A549 treated with Hydrocortisone at 1 μM for 4 hours (cell line): Measurements from ENCODE around the gene ILKAP. TPM values are rescaled to one million over a fixed set of nuclear protein-coding genes. Genes with fewer than 3 reads are reported as not detected.

ENCODE experiments used
- total RNA-seq: library from RNA; stranded (reverse); fragments of 200-300 nt; extraction: Qiagen RNA extraction; gene quantifications from 5 replicates; pipeline ENCODE4 v1.2.3, GENCODE V29; 2022

The ILKAP gene, protein sequence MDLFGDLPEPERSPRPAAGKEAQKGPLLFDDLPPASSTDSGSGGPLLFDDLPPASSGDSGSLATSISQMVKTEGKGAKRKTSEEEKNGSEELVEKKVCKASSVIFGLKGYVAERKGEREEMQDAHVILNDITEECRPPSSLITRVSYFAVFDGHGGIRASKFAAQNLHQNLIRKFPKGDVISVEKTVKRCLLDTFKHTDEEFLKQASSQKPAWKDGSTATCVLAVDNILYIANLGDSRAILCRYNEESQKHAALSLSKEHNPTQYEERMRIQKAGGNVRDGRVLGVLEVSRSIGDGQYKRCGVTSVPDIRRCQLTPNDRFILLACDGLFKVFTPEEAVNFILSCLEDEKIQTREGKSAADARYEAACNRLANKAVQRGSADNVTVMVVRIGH
- 37.9 to 43.8 TPM (median 39.6 TPM) in 5 replicates for total RNA-seq

DNA sequence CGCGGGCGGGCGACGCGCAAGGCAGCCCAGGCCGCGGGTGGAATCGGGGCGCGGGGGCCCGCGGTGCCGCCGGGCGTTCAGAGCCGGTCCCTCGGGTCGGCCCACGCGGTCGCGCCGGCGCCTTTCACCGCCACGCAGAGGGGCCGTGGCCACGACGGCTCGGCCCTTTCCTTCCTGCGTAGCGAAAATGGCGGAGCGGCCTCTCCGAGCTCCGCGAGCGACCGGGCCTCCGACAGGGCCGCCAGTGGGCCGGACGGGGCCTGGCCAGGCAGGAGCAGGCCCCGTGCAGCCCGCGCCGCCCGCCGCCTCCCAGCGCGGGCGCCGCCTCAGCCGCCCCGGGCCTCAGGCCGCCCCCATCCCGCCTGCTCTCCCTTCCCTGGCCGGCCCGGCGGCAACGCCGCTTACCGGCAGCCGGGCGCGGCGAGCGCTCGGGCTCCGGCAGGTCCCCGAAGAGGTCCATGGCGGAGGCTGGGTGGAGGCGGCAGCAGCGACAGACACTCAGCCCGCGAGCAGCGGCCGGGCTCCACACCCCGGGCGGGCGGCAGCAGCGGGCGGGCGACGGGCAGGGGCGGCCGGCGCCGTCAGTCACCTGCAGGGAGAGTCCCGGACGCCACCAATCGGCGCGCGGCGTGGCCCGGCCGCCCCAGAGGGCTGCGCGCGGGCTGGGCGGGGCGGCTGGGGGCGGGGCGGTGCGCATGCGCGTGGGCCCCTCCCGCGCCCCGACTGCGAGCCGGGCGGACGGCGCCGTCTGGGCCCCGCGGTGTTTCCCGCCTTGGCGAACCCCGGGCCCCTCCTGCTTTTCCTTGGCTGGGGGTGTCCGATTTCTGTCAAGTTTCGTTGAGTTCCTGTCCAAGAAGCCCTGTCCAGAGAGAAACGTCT, at the start of gene ILKAP:
TSS of gene ILKAP (minus strand) at position 602 of the 879 bp plus-strand sequence. CDS start at position 460, 142 bp downstream.

DNA sequence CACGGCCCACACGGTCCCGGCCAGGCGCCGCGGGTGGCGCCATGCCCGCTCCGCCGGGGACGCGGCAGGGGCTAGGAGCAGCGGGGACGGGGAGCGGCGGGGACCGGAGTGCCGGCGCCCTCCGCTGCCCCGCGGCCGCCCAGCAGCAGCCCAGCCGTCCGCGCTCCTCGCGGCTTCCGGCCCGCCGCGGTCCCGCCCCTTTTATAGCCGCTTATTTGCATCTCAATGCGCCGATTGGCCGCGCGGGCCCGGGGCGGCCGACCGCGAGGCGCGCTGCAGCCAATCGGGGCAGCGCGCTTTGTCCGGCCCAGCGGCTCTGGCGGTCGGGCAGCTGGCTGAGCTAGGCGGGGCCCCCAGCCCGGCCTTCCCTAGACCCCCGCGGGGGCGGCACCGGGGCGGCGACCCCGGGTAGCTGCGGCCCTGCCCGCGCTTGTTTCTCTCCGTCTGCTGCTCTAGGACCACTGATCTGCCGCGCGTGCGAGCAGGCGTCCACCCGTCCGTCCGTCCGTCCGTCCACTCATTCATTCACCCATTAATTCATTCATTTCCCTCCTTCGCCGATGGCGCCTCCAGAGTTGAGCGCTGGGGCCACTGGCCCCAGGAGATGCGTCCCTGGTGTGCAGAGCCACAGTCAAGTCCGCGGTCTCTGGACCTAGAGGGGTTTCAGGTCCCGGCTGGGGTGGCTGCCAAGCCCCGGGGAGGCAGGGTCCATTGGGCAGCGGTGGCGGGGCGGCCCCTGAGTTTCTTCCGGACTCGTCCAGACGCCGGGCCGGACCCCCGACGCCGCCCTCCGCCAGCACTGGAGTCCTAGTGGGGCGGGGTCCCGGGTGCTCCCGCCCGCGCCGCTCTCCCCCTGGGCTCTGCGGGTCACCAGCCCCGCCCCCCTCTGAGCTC, 36.6 kb upstream of the ILKAP start, which contains the start of gene HES6:
TSS of gene HES6 (minus strand) at position 176 of the 894 bp plus-strand sequence. CDS start at position 43, 133 bp downstream.

DNA sequence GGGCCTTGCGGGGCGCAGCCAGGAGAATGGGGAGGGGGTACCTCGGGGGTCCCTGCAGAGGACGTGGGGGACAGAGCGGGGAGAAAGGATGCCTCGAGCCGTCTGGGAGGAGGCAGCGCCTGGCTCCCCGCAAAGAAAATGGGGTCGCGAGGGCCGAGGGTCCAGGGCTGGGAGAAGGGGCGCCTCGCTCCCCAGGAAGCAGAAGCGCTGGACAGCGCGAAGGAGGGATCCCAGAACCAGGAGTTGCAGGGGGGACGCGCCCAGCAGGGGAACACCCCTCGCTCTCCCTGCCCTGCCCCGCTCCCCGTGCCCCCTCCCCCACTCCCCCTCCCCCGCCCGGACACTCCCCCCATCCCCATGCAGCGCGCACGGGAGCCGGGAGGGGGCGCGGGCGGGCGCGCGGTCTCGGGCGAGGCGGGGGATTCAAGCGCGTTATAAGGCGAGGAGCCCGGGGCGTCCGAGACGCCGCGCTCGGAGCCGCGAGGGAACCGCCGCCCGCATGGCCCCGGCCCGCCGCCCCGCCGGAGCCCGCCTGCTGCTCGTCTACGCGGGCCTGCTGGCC, 44.9 kb downstream of the ILKAP start, which contains the start of gene ERFE:
TSS of gene ERFE (plus strand) at position 462 of the 562 bp plus-strand sequence. CDS start at position 500, 38 bp downstream.

DNA sequence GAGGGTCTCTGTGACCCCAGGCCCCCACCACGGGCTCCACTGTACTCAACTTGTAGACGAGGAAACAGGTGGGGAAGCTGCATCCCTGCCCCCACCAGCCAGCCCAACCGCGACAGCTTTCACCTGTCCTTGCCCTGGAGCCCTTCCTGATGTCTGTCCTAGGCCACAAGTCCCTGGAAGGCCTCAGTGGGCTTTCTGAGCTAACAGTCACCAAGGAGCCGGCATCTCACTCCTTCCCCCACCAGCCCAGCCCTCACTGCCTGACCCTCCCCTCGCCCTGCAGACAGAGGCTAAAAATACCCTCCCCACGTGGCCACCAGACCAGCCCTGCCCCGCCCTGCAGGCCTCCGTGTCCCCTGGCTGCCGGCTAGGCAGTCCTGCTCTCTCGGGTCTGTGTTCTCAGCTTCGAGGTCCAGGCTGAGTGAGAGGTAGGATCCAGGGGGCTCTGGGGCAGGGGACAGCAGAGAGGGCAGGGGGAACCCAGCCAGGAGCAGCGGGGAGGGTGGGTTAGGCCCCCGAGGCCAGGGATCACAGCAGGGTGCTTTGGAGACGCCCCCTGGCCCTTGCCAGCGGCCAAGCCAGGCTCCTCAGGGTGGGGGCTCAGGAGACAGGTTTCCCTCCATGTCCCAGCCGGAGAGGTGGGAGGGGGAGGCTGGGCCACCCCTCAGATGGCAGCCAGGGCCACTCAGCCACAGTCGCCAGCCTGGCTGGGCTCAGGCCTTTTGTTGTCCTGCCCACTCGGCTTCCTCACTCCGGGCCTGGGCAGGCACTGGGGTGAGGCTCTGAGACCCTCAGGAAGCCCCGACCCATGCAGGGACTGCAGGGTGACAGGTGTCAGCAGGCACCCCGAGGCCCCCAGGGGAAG, 64.9 kb downstream of the ILKAP start, which contains the start of gene KLHL30:
TSS of gene KLHL30 (plus strand) at position 338 of the 865 bp plus-strand sequence. CDS start 2,087 bp downstream, outside the sequence.

Other genes starting within 250 kb of the ILKAP start
- gene UBE2F, start 236.7 kb downstream of the ILKAP start, total RNA-seq, result 46.1 to 55.2 TPM (median 52.6 TPM) in 5 replicates
- 18.1 to 22.4 TPM (median 20.4 TPM) in 5 replicates for gene SCLY, start 142.7 kb downstream of the ILKAP start, total RNA-seq
- gene ESPNL, start 103.4 kb downstream of the ILKAP start, total RNA-seq, result 0.10 to 0.38 TPM (median 0.13 TPM) in 5 replicates
- 0.14 to 0.30 TPM (median 0.25 TPM) in 5 replicates for gene KLHL30, start 65.0 kb downstream of the ILKAP start, total RNA-seq
- gene ERFE, start 44.7 kb downstream of the ILKAP start, total RNA-seq, result 5.7 to 9.7 TPM (median 8.1 TPM) in 5 replicates
- gene HES6, start 36.3 kb upstream of the ILKAP start, total RNA-seq, result 7.9 to 14.6 TPM (median 13.4 TPM) in 5 replicates
- 5.7 to 7.5 TPM (median 6.4 TPM) in 5 replicates for gene PER2, start 84.9 kb upstream of the ILKAP start, total RNA-seq
- gene TRAF3IP1, start 116.8 kb upstream of the ILKAP start, total RNA-seq, result 11.4 to 16.5 TPM (median 12.9 TPM) in 5 replicates
- 41.6 to 57.9 TPM (median 54.6 TPM) in 5 replicates for gene ASB1, start 223.2 kb upstream of the ILKAP start, total RNA-seq